ENCODE measurements around the gene PDGFD.
A peak's percentile ranks its signal among the peaks of the same experiment; 100 is the strongest.

The PDGFD gene

GRCh38 chr11:104164028-104164520, at the start of gene PDGFD:
TSS of gene PDGFD (minus strand) at chr11:104164147.
- DNase-seq, result peak; percentile 58

- DNase-seq, result no peak
These were observed 43.0 kb upstream of the PDGFD start for GRCh38 chr11:104206936-104207335.

GRCh38 chr11:104205838-104206237, 41.9 kb upstream of the PDGFD start:
- no peak for DNase-seq

GRCh38 chr11:104200688-104201087, 36.7 kb upstream of the PDGFD start:
- no peak for DNase-seq

GRCh38 chr11:104199053-104199452, 35.1 kb upstream of the PDGFD start:
- no peak for DNase-seq

- no peak for DNase-seq
These were observed 34.6 kb upstream of the PDGFD start for GRCh38 chr11:104198576-104198975.

GRCh38 chr11:104191124-104191523, 27.2 kb upstream of the PDGFD start:
- DNase-seq, result no peak

- DNase-seq, result no peak
These were observed 19.6 kb upstream of the PDGFD start for GRCh38 chr11:104183593-104183992.

GRCh38 chr11:104175769-104176168, 11.8 kb upstream of the PDGFD start:
- no peak for DNase-seq

- no peak for DNase-seq
These were observed 5.1 kb upstream of the PDGFD start for GRCh38 chr11:104169091-104169490.

GRCh38 chr11:104165014-104165413, 1.1 kb upstream of the PDGFD start:
- DNase-seq, result no peak

GRCh38 chr11:104163100-104164027, 583 bp downstream of the PDGFD start:
- no peak for DNase-seq

- no peak for DNase-seq
These were observed 2.0 kb downstream of the PDGFD start for GRCh38 chr11:104161751-104162450.

GRCh38 chr11:104159356-104159755, 4.6 kb downstream of the PDGFD start:
- DNase-seq, result no peak

GRCh38 chr11:104155375-104155774, 8.6 kb downstream of the PDGFD start:
- DNase-seq, result no peak

GRCh38 chr11:104154296-104154695, 9.7 kb downstream of the PDGFD start:
- DNase-seq, result no peak

GRCh38 chr11:104152941-104153505, 10.9 kb downstream of the PDGFD start:
- no peak for DNase-seq

- no peak for DNase-seq
These were observed 12.3 kb downstream of the PDGFD start for GRCh38 chr11:104151404-104152204.

GRCh38 chr11:104148706-104149105, 15.2 kb downstream of the PDGFD start:
- no peak for DNase-seq

- no peak for DNase-seq
These were observed 15.9 kb downstream of the PDGFD start for GRCh38 chr11:104148074-104148473.

GRCh38 chr11:104146943-104147342, 17.0 kb downstream of the PDGFD start:
- no peak for DNase-seq

GRCh38 chr11:104146421-104146820, 17.5 kb downstream of the PDGFD start:
- no peak for DNase-seq

- DNase-seq, result no peak
These were observed 18.9 kb downstream of the PDGFD start for GRCh38 chr11:104145062-104145461.

Measured in activated gamma-delta T cell treated with Interleukin-2 at 50 U/mL for 16 hours (primary cell).